GM19351 (cell line): Measurements from ENCODE around the gene PI16.
A peak's percentile ranks its signal among the peaks of the same experiment; 100 is the strongest.

Experiments
- ATAC-seq: cut with Tn5 transposase; IDR thresholded peaks from one replicate; pipeline ENCODE4 v1.9.1; 2021; ENCODE audit warnings: mild to moderate bottlenecking, moderate library complexity; ENCODE audit not compliant: unreplicated experiment

PI16 gene, protein sequence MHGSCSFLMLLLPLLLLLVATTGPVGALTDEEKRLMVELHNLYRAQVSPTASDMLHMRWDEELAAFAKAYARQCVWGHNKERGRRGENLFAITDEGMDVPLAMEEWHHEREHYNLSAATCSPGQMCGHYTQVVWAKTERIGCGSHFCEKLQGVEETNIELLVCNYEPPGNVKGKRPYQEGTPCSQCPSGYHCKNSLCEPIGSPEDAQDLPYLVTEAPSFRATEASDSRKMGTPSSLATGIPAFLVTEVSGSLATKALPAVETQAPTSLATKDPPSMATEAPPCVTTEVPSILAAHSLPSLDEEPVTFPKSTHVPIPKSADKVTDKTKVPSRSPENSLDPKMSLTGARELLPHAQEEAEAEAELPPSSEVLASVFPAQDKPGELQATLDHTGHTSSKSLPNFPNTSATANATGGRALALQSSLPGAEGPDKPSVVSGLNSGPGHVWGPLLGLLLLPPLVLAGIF

DNA sequence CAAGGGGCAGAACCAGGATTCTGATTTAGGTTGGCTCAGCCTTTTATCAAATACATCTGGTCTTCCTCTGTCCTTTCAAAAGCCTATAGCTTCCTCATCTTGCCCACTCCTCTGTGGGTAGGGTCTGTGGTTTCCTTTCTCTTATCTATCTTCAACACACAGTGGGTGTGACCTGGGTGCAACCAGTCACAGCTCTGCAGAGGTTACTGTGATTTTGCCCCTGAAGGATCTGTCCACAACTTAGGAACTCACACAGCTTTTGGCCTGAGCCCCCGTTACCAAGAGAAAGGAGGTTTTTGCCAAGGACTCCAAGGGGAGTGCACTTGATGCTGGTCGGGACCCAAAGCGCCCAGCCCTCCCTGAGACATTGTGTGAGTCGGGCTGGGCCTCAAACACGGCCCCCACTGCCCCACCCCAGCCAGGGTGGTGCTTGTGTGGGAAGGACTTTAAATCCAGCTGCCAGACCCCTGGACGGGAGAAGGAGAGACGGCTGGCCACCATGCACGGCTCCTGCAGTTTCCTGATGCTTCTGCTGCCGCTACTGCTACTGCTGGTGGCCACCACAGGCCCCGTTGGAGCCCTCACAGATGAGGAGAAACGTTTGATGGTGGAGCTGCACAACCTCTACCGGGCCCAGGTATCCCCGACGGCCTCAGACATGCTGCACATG lies at the start of gene PI16:
PI16 (plus strand) TSS at position 477 of the 670 bp plus-strand sequence; CDS start at position 500, 23 bp downstream.
- ATAC-seq: no peak

DNA sequence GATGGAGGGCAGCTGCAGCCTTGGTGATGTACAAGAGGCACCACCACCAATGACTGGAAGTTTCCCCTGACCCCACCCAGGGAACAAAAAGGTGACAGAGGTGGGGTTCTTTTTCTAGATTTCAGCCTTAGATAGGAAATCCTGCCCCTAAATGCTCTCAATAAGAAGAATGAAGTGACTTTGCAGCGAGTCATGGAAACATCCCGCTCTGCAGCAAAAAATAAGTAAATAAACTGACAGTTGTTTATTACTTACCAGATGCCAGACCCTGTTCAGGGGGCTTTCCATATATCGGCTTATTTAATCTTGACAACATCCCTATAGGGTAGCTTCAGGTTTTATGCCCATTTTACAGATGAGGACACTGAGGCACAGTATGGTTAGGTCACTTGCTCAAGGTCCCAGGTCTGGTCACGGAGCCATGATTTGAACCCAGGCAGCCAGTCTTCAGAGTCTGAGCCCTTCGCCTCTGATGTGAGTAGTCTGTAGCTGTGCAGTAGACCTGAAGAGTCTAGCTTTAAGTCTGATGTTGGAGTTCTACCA lies 49.6 kb upstream of the PI16 start:
- ATAC-seq: no peak

DNA sequence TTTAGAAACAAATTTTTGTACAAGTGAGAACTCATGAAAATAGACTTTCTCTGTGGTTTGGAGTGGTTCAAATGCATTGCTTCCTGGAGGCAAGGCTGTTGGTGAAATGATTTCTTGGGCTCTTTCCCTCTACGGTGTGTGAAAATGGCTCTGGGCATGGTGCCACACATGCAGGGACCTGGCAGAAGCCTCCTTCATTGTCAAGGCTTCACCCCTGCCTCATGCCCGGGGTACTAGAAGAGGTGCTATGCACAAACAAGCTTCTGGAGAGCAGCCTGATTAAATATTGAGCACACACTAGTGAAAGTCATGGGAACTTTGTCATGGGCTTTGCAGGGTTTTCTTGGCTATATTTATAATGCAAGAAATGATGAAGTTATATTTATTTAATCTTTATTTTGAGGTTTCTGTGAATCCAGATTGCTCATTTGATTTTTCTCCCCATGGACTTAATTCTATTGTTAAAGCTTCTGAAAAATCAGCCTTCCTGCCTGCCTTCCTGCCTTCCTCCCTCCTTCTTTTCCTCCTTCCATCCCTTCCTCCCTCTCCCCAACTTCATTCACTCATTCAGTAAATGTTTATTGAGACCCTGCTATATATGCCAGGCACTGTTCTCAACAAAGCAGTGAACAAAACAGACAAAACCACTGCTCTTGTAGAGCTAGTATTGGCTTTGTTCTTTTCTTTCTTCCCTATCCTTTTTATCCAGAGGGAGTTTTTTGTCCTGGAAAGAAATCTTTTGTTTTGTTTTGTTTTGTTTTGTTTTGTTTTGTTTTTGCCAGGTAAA lies 47.8 kb upstream of the PI16 start:
- ATAC-seq: no peak

DNA sequence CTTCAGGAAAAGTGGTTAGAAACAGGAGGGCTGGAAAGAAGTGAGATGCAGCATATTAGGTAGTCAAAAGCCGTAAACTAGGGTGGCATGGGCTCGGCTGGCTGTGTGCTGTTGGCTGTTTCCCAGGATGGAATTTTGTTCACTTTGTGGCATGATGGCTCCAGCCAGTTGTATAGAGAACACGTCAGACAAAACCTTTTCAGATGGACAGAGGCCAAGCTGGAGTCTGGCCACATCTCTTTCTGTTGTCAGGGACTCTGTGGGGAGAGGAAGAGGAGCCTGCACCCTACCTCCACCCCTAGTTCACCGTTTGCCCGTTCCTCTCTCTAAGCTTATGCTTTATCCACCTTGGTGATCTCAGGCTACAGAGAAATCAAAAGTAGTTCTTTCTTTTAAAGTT lies 46.8 kb upstream of the PI16 start:
- ATAC-seq: no peak

DNA sequence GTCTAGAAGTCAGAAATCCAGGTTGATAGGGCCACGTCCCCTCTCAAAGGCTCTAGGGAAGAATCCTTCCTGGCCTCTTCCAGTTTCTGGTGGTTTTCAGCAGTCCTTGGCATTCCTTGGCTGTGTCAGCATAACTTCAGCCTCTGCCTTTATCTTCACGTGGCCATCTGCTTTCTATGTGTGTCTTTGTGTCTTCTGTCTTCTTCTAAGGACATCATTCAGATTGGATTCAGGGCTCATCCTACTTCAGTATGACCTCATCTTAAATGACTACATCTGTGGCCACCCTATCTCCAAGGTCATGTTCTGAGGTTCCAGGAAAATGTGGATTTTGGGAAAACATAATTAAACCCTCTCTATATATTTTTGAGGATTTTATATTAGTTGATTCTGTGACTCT lies 45.8 kb upstream of the PI16 start:
- ATAC-seq: no peak

DNA sequence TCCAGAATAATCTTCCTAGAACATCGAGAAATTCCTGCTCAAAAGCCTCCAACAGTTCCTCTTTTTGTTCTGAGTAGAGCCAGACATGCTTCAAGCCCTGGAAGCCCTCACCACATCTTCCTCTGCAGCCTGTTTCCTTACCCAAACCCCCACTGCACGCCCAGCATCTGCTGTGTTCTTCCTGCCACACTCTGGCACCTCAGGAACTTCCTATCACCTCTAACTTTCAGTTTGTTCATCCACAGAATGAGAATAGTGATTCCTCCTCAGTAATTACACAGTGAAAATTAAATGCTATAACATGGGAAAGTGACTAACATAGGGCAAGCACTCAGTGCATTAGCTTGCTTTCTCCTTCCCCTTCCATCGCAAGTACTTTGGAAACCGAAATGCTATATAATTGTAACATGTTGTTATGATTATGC lies 42.5 kb upstream of the PI16 start:
- no peak for ATAC-seq

DNA sequence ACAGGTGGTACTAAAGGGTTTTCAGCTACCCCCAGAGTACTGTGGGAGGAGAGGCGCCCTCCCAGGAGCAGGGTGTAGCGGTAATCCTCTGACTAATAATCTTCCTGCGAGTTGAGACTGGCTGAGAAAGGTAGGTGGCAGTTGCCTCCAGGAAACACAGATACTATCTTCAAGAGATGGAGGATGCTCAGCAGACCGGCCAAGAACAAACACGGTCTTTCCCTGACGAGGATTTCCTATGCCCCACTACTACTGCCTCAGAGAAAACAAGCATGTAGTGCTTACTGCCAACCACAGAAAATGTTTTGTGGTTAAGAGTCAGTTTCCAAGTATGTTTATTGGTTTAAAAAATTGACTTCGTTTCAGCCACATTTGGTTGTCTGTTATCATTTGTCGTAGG lies 42.0 kb upstream of the PI16 start:
- peak; percentile 87 for ATAC-seq

DNA sequence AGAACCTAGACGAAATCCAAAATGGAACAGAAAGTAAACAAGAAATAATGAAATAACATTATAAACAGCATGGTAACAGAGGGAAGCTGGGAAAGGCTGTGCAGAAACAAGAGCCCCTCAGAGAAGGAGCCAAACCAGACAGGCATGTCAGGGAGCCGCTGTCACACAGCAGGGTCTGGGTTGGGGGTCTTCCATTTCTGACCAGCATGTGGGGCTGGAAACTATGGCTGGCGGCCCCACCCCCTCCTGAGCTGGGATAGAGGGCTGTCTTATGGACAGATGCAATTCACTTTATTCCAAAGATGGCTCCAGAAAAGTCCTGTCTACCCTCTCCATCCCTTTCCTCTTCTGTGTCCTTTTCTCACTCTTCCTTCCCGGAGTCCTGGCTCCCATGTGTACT lies 41.5 kb upstream of the PI16 start:
- ATAC-seq: peak; percentile 16

DNA sequence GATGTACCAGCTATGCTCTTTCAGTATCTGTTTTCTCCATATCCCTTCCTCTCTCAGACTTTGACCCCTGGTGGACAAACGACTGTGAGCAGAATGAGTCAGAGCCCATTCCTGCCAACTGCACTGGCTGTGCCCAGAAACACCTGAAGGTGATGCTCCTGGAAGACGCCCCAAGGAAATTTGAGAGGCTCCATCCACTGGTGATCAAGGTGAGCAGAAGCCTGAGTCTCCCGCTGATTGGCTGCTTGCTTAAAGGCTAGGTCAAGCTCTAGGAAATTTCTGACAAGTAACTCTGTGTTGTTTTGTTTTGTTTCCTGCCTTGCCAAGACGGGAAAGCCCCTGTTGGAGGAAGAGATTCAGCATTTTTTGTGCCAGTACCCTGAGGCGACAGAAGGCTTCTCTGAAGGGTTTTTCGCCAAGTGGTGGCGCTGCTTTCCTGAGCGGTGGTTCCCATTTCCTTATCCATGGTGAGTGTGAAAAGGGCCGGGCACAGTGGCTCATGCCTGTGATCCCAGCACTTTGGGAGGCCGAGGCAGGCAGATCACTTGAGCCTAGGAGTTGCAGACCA lies 40.2 kb upstream of the PI16 start:
- no peak for ATAC-seq

DNA sequence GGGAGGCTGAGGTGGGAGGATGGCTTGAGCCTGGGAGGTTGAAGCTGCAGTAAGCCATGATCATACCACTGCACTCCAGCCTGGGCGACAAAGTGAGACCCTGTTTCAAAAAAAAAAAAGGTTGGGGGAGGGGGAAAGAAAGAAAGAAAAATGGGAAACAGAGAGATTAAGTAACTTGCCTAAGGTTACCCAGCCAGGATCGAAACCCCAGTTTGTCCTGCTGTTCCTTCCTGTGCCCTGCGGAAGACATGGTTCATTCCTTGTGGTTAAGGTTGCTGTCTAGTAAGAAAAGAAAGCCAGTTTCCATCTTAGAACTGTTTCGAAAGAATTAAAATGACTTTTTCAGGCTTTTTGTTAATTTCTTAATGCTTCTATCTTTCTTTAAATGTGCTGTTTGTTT lies 38.9 kb upstream of the PI16 start:
- ATAC-seq: no peak

DNA sequence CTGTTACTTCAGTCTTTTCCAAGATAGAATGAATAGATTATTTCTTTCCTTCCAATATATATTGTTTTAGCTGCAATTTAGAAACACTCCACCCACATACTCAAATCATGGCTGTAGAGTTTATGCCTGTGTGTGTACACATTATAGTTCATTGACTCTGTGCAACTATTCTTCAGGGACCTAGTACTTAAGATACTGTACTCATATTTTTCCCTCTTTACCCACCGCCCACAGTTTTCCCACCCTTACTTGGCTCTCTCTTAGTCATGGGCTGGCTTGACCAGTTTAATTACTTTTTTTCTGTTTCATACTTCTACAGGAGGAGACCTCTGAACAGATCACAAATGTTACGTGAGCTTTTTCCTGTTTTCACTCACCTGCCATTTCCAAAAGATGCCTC lies 38.4 kb upstream of the PI16 start:
- ATAC-seq: no peak

DNA sequence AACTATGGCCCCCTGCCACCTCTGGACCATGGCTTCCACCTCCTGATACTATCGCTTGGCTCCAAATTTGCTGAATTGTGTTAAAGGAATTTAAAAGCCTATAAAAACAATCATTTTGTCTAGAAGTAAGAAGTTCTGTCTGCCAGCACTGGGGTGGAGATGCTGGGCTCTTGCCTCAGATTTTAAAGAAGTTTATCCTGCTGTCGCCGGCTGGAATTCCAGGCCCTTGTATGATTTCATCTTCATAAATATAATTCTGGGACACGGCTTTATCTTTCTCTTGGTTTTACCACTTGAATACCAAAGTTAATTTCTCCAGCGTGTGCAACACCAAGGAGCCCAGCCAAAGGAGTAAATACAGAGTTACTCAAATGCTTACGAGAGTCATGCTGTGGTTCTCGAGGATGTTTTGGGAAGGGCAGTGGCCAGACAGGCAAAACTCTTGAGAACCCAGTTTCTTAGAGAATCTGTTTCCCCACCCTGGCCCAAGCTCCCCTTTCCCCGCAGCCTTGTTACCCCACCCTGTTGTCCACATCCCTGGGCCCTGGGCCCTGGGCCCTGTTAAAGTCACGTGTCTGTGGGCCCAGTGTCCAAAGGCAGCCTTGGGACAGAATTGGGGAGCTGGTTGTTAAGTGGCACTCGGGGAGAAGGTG lies 36.9 kb upstream of the PI16 start:
- ATAC-seq: no peak

DNA sequence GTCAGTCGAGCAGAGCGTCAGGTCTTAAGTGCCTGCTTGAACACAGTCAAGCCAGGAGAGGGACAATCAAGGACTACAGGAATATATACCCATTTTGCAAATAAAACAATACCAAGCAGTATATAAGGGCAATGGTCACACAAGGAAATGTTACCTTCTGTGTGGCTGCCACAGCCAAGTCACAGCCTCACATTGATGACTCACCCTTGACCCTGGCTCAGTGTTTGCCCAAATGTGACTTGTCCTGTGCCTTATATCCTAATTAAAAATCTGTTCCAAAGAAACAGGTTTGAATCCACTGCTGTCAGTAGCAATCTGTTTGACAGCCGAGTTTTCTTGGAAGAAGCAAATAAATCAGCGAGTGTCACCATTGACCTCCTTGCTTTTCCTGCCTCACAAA lies 34.5 kb upstream of the PI16 start:
- ATAC-seq: no peak

DNA sequence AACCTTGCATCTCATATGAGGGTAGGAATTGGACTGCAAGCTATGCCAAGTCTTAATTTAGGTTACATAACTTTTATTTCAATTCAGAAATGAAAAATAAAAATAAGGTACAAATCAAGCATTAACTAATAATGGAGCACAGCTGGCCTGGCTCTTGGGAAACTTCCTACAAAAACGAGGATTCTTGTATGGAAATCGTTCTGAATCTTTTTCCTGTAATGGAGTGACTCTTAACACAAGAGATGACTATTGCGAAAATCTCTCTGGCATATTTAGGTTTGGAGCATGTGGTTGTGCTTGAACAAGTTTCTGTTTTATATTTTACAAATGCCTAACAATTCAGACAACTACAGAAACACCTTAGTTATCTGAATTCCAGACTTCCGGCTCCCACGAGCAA lies 34.0 kb upstream of the PI16 start:
- ATAC-seq: no peak

DNA sequence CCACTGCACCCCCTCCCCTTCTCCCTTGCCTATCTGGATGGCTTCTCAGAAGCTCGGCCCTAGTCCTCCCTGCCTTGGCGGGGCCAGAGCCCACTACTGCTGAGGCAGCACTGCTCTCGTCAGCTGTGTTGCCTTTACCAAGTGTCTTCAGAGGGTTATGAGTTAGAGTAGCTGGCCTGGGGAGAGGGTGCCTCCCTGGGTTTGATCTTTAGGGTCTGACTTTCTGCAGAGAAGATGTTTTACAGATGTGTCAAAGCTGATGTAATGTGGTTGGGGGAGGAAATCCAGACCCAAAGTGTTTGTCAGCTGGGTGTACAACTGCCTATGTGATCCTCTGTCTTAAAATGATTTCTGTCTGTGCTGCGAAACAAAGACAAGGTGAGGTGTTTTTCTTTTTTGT lies 30.4 kb upstream of the PI16 start:
- no peak for ATAC-seq

DNA sequence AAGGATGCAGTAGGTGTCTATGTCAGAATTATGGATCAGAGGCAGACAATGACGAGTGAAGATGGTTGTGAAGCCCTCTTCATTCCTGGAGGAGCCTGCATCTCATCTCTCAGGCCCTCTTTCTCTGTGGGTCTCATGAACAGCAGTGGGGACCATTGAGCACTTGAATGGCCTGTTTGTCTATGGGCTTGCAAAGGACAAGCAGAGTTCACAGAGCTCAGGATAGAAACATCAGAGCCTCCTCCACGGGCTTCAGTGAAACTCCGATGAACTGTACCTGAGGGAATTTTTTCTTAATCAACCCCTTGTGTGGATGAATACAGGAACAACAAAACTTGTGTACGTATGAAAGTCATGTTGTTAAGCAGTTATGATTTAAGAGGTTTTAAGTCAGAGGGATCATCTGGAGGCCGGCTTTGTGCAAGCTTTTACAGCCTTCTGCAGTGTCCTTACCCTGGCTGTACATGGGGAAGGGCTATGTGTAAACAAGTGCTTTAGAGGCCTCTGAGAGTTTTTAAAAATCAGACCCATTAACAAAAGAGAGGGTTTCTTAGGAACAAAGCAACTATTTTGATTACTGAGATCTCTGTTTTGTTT lies 29.7 kb upstream of the PI16 start:
- ATAC-seq: no peak

DNA sequence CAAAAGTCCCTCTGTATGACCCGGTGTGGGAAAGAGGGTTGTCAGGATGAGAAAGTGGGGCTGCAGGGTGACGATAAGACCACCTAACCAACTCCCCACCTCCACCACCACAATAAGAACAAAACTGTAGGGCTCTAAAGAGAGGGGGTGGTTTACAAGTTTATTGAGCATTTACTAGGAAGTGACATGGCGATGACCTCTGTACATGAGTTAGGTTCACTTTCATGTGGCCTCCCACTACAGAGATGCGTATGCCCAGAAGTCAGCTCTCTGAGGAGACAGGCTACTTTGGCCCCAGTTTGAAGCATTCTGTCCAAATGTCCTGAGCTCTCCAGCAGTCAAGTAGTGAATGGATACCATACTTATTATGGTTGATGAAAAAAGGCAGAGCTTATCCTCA lies 28.7 kb upstream of the PI16 start:
- ATAC-seq: no peak

DNA sequence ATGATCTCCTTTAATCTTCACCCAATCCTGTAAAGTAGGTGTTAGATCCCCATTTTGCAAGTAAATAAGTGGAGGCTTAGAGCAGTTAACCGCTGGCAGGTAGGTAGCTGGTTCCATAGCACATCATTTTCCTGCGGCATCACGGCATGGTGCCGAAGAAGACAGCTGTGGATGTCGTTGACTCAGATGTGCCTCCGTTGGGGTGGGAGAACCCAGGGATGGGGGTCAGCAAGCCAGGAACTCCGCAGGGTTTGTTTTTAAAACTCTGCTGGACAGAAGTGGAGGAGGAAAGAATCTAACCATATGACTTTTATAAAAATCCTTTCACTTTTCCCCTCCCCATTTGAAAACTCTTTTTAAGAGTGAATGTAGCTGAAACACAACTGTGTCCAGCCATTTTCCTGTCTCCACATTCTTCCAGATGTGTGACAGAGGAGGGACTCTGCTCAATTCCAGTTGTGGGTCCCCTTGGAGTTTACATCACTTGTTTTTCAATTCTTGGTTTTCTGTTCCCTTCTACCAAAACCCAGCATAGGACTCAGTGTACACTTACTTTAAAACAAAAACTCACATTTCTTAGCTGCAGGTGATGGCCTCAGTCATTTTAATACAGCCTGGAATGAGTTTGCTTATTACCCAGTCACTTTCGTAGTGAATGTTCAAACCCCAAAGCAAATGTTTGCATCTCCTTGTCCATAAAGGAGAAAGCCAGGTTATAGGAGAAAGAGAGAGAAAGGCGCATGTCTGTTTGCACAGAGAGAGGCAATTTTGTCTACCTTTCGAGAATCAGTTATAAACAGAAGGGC lies 27.6 kb upstream of the PI16 start:
- ATAC-seq: no peak
